Stimulated activated CD8-positive, alpha-beta memory T cell treated with anti-CD3 and anti-CD28 coated beads, Interleukin-12 subunit alpha, Interleukin-12 subunit beta, amount 100 ng/mL, for 4 hours (primary cell): ENCODE measurements around the gene SLC2A2.

Experiments used
- DNase-seq: peaks from one replicate; pipeline ENCODE4 v3.0.0-alpha.2; 2020; ENCODE audit warnings: low read depth

Gene SLC2A2

GRCh38 chr3:171028779-171029232 lies 2.3 kb upstream of the SLC2A2 start:
- no peak for DNase-seq

- no peak for DNase-seq
These were observed 1.7 kb upstream of the SLC2A2 start for GRCh38 chr3:171028025-171028778.

GRCh38 chr3:171023566-171023965 lies 3.0 kb downstream of the SLC2A2 start:
- no peak for DNase-seq

GRCh38 chr3:171021377-171021776 lies 5.1 kb downstream of the SLC2A2 start:
- no peak for DNase-seq

GRCh38 chr3:171018156-171018935 lies 8.2 kb downstream of the SLC2A2 start:
- no peak for DNase-seq

- no peak for DNase-seq
These were observed 12.4 kb downstream of the SLC2A2 start for GRCh38 chr3:171013822-171014748.

GRCh38 chr3:171011873-171012336 lies 14.6 kb downstream of the SLC2A2 start:
- no peak for DNase-seq

GRCh38 chr3:171011109-171011872 lies 15.2 kb downstream of the SLC2A2 start:
- no peak for DNase-seq

GRCh38 chr3:171007316-171007715 lies 19.2 kb downstream of the SLC2A2 start:
- no peak for DNase-seq

- DNase-seq, result no peak
These were observed 20.9 kb downstream of the SLC2A2 start for GRCh38 chr3:171005648-171006047.

- no peak for DNase-seq
These were observed 24.4 kb downstream of the SLC2A2 start for GRCh38 chr3:171001957-171002694.

GRCh38 chr3:171001250-171001893 lies 25.1 kb downstream of the SLC2A2 start:
- no peak for DNase-seq

GRCh38 chr3:171000281-171000680 lies 26.2 kb downstream of the SLC2A2 start:
- DNase-seq, result no peak

GRCh38 chr3:170999737-171000242 lies 26.7 kb downstream of the SLC2A2 start:
- no peak for DNase-seq

- no peak for DNase-seq
These were observed 28.3 kb downstream of the SLC2A2 start for GRCh38 chr3:170997961-170998913.

- no peak for DNase-seq
These were observed 33.7 kb downstream of the SLC2A2 start for GRCh38 chr3:170992854-170993253.

GRCh38 chr3:170991664-170992063 lies 34.9 kb downstream of the SLC2A2 start:
- no peak for DNase-seq

GRCh38 chr3:170989100-170989648 lies 37.3 kb downstream of the SLC2A2 start:
- no peak for DNase-seq
